GM12872 (cell line): ENCODE data around the gene HSF5.

Source experiments
- TF ChIP-seq, protein P1 (sequence below): IDR thresholded peaks from 3 replicates; pipeline ENCODE4 v1.5.1; 2011; ENCODE audit warnings: low read depth, mild to moderate bottlenecking, low read length, moderate library complexity; ENCODE audit not compliant: insufficient read depth

Gene HSF5

DNA sequence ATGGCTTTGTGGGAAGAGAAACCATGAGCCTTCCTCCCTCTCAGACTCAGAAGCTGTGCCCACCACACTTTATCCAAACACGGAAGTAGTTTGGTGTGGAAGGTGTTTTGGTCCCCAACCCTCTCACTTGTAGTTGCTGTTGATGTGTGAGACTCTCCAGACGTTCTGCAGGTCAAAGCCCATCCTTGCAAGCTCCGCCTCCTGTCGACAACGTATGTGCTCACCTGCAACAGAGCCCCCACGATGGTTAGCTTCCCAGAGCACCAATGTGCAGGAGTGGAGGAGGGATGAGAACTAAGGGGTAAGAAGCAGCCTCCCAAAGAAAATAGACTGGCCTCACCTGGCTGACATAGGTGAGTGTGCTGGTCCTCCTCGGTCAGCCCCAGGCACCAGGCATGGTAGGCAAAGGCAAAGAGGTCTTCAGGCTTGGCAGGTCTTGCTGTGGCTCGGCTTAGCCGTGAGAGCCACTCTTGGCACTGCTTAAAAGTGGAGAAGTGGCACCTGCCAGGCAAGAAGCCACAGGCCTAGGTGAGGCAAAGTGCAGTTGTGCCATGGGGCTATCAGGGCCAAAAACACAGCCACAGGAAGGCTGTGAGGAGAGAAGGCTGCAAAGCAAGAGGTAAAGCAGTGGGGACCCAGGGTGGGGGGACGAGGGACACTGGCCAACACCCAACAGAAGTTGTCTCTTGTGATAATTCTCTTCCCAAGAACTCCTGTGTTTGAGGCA is 20.3 kb upstream of the HSF5 start:
- TF ChIP-seq, protein P1, sequence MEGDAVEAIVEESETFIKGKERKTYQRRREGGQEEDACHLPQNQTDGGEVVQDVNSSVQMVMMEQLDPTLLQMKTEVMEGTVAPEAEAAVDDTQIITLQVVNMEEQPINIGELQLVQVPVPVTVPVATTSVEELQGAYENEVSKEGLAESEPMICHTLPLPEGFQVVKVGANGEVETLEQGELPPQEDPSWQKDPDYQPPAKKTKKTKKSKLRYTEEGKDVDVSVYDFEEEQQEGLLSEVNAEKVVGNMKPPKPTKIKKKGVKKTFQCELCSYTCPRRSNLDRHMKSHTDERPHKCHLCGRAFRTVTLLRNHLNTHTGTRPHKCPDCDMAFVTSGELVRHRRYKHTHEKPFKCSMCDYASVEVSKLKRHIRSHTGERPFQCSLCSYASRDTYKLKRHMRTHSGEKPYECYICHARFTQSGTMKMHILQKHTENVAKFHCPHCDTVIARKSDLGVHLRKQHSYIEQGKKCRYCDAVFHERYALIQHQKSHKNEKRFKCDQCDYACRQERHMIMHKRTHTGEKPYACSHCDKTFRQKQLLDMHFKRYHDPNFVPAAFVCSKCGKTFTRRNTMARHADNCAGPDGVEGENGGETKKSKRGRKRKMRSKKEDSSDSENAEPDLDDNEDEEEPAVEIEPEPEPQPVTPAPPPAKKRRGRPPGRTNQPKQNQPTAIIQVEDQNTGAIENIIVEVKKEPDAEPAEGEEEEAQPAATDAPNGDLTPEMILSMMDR: no peak

DNA sequence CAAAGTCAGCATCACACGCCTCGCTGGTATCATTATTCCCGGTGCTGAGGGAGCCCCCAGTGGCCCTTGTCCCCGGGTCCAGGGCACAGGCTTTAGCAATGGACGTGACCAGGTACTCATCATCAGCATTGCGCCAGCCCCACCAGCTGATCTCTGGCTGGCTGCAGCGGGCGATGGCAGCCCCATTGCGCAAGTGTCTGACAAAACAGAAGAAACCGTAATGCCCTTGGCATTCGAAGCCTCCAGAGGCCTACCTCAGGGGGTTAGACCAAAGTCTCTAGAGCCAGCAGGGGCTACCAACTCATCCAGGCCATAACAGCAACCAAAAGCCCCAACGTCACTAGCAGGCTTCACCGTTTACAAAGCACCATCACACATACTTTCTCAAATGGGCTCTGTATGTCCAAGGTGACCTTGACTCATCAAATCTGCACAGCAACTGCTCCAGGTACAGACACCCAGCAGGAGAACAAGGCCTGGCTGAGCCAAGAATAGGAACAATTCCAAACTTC is 19.0 kb upstream of the HSF5 start:
- TF ChIP-seq, protein P1: no peak

DNA sequence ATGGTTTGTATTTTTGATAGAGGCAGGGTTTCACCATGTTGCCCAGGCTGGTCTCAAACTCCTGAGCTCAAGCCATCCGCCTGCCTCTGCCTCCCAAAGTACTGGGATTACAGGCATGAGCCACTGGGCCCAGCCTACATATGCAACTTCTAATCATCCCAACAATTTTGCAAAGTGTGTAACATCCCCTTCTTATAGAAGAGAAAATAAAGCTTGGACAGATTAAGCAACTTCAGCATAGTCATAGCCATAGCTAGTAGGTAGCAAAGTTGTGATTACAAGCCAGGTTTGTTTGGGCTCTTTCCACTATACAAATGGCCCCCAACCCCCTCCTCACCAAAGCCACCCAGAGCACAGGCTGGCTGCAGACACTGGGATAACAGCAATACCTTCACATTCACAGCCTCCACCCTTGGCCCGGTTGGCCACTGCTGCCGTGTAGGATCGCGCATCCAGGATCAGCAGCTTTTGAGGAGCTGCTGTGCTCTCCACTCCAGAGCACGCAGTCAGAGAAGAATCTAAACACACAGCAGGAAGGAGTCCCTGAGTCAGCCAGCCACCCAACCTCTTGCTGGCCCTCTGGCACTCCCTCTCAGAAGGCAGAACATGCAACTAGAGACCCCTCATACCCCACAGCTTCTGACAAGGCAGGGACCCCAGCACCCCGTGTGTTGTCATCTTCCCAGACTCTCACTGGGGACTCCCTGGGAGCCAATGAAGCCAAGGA is 18.3 kb upstream of the HSF5 start:
- TF ChIP-seq, protein P1: no peak

DNA sequence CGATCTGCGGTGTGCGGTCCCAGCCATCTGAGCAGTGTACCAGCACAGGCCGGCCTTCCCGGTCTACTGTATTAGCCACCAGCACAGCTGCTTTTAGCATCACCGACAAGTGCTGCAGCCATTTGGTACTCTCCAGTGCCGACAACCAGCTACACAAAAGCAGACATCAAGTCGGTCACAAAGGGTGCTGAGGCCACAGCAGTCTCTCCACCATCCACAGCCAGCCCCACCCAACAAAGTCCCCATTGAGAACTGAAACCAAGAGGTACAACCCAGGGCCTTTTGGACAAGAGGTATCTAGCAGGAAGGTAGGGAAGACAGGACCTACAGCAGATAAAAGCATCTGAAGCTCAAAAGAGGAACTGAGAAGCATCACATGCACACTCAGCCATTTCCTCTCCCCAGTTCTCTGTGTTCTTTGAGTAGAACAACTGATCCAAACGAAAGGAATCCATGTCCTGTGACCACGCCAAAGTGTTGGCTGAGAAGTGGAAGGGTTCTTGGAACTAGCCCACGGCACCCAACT is 16.7 kb upstream of the HSF5 start:
- TF ChIP-seq, protein P1: no peak

DNA sequence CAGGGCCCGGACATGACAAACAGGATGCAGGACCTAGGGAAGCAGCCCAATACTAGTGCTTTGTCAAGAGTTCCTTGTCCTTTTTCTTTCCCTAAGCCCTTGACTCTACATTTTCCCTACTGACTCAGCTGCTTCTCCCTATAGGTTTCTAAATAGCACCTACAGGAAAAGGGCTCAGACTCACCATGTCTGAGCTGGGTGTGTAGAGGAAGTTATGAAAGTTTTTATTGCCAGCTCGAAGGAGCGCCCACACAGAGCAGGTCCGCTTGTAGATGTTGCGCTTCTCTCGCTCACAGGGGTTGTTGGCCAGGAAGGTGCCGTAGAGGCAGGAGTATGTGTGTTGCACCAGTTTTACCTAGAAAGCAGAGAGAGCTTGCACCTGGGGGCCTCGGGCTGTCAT is 15.7 kb upstream of the HSF5 start:
- TF ChIP-seq, protein P1: no peak

DNA sequence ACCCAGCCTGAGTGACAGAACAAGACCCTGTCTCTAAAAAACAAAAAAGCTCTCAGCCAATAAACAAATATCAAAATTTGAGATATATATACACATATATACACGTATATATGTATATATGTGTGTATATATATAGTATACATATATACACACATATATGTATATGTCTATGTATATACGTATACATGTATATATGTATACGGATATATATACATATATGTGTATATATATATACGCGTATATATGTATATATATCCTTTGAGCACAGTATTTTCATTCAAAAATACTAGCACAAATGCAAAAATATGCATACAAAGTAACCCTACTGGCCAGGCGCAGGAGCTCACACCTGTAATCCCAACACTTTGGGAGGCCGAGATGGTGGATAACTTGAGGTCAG is 13.2 kb upstream of the HSF5 start:
- TF ChIP-seq, protein P1: no peak

DNA sequence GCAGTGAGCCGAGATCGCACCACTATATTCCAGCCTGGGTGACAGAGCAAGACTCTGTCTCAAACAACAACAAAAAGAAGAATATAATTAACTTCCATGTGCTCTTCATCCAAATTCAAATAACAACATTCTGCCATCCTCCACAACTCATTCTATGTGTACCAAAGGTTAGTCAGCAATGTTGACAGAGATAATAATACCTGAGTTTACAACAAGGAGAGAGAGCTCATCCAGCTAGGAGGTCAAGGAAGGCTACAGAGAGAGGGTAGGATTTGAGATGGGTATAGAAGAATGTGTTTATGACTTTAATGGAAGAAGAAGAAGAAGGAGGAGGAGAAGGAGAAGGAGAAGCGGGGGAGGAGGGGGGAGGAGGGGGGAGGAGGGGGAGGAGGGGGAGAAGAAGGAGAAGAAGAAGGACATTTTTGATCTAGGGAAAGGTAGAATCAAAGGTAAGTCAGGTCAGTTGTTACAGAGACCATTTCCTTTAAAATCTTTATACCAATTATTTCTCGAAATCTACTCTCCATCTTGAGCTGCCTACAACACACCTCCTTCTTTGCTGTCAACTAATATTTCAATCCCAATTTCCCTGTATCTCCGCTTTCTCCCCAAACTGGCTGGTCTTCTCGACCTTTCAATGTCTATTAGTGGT is 10.1 kb upstream of the HSF5 start:
- TF ChIP-seq, protein P1: no peak
